Sigmoid colon (tissue), 3 donors: ENCODE measurements around the gene CCR1.

Experiments used
- CTCF ChIP-seq, 4 experiments: fragments of 450-650 bp in 3 of 4; fragments of 200-600 bp in 1 of 4; IDR thresholded peaks; one replicate each; pipeline ENCODE4 v1.5.1; 2016 to 2019; ENCODE audit warnings: antibody characterized with exemption in 4 of 4, mild to moderate bottlenecking in 3 of 4, moderate library complexity in 2 of 4
- POLR2A ChIP-seq, 2 donors: fragments of 450-650 bp; IDR thresholded peaks; one replicate each; pipeline ENCODE4 v1.6.1; 2016; ENCODE audit warnings: antibody characterized with exemption in 2 of 2, mild to moderate bottlenecking in 2 of 2, moderate library complexity in 2 of 2

- no peak for TF ChIP-seq CTCF (IDR thresholded peaks at IDR 0.05)
- TF ChIP-seq POLR2A (IDR thresholded peaks at IDR 0.05), result no peak
These were observed 39.3 kb downstream of the CCR1 start for GRCh38 chr3:46168583-46169345.
